Measurements from ENCODE around the gene FUT9. TPM values are rescaled to one million over a fixed set of nuclear protein-coding genes. Genes with fewer than 3 reads are reported as not detected.

The FUT9 gene
- total RNA-seq: 10 to 100 TPM in 4 of 8 experiments, 1 to 10 TPM in 1, under 1 TPM in 3; 0.03 to 14.1 (median 9.5) TPM

DNA sequence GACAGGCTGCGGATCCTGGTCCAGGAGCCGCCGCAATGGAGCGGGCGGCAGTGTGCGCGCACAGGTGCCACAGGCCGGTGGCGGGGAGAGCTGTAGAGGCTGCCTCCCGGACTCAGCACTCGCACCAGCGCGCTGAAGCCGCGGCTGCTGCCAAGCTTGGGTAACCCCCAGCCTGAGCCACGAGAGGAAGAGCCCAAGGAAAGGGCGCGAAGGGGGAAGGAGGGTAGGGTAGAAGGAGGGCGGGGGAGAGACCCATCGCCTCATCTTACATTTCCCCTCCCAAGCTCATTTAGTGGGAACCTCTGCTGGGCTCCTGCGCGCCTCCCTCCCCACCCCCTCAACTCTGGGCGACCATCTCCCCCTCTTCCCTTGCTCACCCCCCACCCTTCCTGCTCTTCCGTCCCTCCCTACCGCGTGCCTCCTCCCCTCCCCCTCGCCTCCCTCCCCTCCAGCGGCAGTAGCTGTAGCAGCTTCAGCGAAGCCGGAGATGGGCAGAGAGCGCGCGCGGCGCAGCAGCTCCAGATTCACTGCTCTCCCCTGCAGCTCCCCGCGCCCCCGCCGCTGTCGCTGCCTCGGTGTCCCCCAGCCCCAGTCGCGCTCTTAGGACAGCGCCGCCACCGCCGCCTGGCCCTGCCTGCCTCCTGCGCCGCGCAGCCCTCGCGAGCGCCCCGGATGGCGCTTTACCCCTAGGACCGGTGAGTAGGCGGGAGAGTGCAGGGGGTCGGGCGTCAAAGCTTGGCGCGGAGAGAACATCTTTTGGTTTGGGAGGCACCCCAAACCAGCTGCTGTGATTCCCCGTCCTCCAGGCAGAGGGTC lies at the start of gene FUT9:
Gene FUT9, plus strand, starts transcription at position 457 of the 816 bp plus-strand sequence. CDS start 187,182 bp downstream, outside the sequence.
- in situ Hi-C loops (cut with MboI; ENCODE audit: low pct_unique_long_range_greater_than_20kb in 2 of 9, low sequenced_read_pairs in 9 of 9, unreplicated experiment in 9 of 9): no loop called here

GRCh38 chr6:95967594-95967993 lies 48.2 kb upstream of the FUT9 start:
- Histone ChIP-seq H3K27ac (no peak overlapping the region), H3K4me3 (no peak overlapping the region), H3K4me1 (replicated peaks in 1 of 2) (no peaks in the 10 kb centered on the region)
- in situ Hi-C loops (cut with MboI; ENCODE audit: low pct_unique_long_range_greater_than_20kb in 2 of 9, low sequenced_read_pairs in 9 of 9, unreplicated experiment in 9 of 9): no loop called here
- ATAC-seq (replicated peaks in 6 of 8): no peak

More for the DNA sequence above, at the start of gene FUT9:
- peak in 6 of 8 experiments; percentile 76 to 87 (median 86) for ATAC-seq (replicated peaks in 6 of 8)
- 0 to 1% (median 0%) methylated on average over 2 to 12 of the region's 62 CpGs; no CpG with 5 or more reads in 6 of the 10 experiments for WGBS, 10 experiments
- H3K4me3 ChIP-seq: peak within 1 kb of the TSS; percentile 48 to 64 (median 63)
- H3K4me1 ChIP-seq (replicated peaks in 1 of 2): peaks cover 0 to 11% of the 10 kb centered on the region in 2 donors
- H3K27ac ChIP-seq: peak within 1 kb of the TSS; percentile 67 to 75

GRCh38 chr6:95973976-95974375 lies 41.8 kb upstream of the FUT9 start:
- no peak for ATAC-seq (replicated peaks in 6 of 8)
- Histone ChIP-seq H3K27ac (no peak overlapping the region), H3K4me1 (replicated peaks in 1 of 2) (no peaks in the 10 kb centered on the region), H3K4me3 (no peak overlapping the region)
- WGBS, 10 experiments: 0 to 90% (median 75%) methylated on average over 1 to 3 of the region's 3 CpGs
- in situ Hi-C loops (cut with MboI; ENCODE audit: low pct_unique_long_range_greater_than_20kb in 2 of 9, low sequenced_read_pairs in 9 of 9, unreplicated experiment in 9 of 9): no loop called here

- Histone ChIP-seq H3K4me1 (replicated peaks in 1 of 2) (no peaks in the 10 kb centered on the region), H3K4me3 (no peak overlapping the region), H3K27ac (no peak overlapping the region)
- in situ Hi-C loops (cut with MboI; ENCODE audit: low pct_unique_long_range_greater_than_20kb in 2 of 9, low sequenced_read_pairs in 9 of 9, unreplicated experiment in 9 of 9): no loop called here
- peak in 3 of 8 experiments; percentile 44 to 56 (median 54) for ATAC-seq (replicated peaks in 6 of 8)
- 0 to 100% (median 67%) methylated on average over 1 to 2 of the region's 2 CpGs; no CpG with 5 or more reads in 1 of the 10 experiments for WGBS, 10 experiments
Observed at GRCh38 chr6:95978230-95978629, 37.5 kb upstream of the FUT9 start.

- ATAC-seq (replicated peaks in 6 of 8): no peak
- Histone ChIP-seq H3K4me1 (replicated peaks in 1 of 2) (no peaks in the 10 kb centered on the region), H3K4me3 (no peak overlapping the region), H3K27ac (no peak overlapping the region)
- in situ Hi-C loops (cut with MboI; ENCODE audit: low pct_unique_long_range_greater_than_20kb in 2 of 9, low sequenced_read_pairs in 9 of 9, unreplicated experiment in 9 of 9): no loop called here
- WGBS, 10 experiments: 0 to 100% (median 85%) methylated on average over 1 to 4 of the region's 5 CpGs; no CpG with 5 or more reads in 1 of the 10 experiments
Observed at GRCh38 chr6:95991906-95992305, 23.9 kb upstream of the FUT9 start.

- no peak for ATAC-seq (replicated peaks in 6 of 8)
- 7 to 42% (median 26%) methylated on average over 2 to 4 of the region's 4 CpGs for WGBS, 10 experiments
- Histone ChIP-seq H3K27ac (no peak overlapping the region), H3K4me1 (replicated peaks in 1 of 2) (no peaks in the 10 kb centered on the region), H3K4me3 (no peak overlapping the region)
- in situ Hi-C loops (cut with MboI; ENCODE audit: low pct_unique_long_range_greater_than_20kb in 2 of 9, low sequenced_read_pairs in 9 of 9, unreplicated experiment in 9 of 9): no loop called here
Observed at GRCh38 chr6:95994151-95994550, 21.6 kb upstream of the FUT9 start.

DNA sequence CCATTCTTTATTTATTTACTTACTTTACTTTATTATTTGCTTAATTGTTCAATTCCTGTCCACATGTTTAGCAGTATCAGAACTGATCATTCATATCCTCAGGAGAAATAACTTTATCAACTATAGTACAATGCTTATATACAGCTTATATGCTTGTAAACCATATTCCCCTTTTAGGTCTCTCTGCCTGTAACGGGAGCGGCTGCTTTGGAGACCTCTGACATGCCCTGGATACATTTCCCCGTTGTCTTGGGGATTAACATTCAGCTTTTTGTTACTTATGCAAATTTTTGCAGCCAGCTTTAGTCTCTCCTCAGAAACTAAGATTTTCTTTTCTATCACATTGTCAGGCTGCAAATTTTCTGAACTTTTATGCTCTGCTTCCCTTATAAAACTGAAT lies 17.6 kb upstream of the FUT9 start:
- Histone ChIP-seq H3K4me3 (no peak overlapping the region), H3K27ac (no peak overlapping the region), H3K4me1 (replicated peaks in 1 of 2) (no peaks in the 10 kb centered on the region)
- ATAC-seq (replicated peaks in 6 of 8): peak in 3 of 8 experiments; percentile 54 to 93 (median 60)
- in situ Hi-C loops (cut with MboI; ENCODE audit: low pct_unique_long_range_greater_than_20kb in 2 of 9, low sequenced_read_pairs in 9 of 9, unreplicated experiment in 9 of 9): no loop called here
- WGBS, 10 experiments: 0 to 67% (median 21%) methylated on average over 1 to 3 of the region's 3 CpGs

DNA sequence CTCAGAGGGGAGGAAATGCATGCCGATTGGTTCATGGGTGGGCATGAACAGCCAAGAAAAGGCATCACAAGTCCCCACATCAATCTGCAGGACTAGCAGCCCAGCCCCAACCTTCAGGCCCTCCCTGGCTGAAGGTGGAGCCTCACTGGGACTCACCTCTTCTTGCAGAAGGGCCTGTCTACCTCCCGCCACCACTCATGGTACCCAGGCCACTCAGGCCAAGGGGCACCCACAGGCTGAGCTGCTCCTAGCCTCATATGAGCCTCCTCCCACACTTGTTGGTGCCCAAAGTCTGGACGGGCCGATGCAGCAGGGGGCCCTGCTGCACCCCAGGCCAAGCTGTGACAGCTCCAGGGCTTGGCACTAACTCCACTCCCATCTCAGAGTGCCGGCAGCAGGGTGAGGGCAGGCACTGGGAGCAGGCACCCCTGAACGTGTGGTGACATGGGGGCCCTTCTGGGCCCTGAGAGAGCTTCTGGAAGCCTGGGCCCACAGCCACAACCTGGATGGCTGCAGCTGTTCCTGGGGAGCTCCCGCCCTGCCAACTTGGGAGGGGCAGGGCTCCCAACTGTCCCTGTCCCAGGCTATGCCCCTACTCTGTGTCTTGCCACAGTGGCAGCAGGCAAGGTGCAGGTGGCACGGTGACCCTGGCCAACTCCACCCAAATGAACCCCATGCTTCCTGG lies 13.7 kb upstream of the FUT9 start:
- Histone ChIP-seq H3K4me3 (no peak overlapping the region), H3K27ac (no peak overlapping the region), H3K4me1 (replicated peaks in 1 of 2) (no peaks in the 10 kb centered on the region)
- no peak for ATAC-seq (replicated peaks in 6 of 8)
- in situ Hi-C loops (cut with MboI; ENCODE audit: low pct_unique_long_range_greater_than_20kb in 2 of 9, low sequenced_read_pairs in 9 of 9, unreplicated experiment in 9 of 9): no loop called here
- WGBS, 10 experiments: 0 to 100% (median 80%) methylated on average over 1 to 2 of the region's 8 CpGs; no CpG with 5 or more reads in 3 of the 10 experiments

- Histone ChIP-seq H3K4me1 (replicated peaks in 1 of 2) (no peaks in the 10 kb centered on the region), H3K27ac (no peak overlapping the region), H3K4me3 (no peak overlapping the region)
- ATAC-seq (replicated peaks in 6 of 8): no peak
- WGBS, 10 experiments: 0 to 100% (median 0%) methylated on average over 1 to 2 of the region's 3 CpGs; no CpG with 5 or more reads in 5 of the 10 experiments
- in situ Hi-C loops (cut with MboI; ENCODE audit: low pct_unique_long_range_greater_than_20kb in 2 of 9, low sequenced_read_pairs in 9 of 9, unreplicated experiment in 9 of 9): no loop called here
Observed at GRCh38 chr6:96002576-96002910, 13.2 kb upstream of the FUT9 start.

DNA sequence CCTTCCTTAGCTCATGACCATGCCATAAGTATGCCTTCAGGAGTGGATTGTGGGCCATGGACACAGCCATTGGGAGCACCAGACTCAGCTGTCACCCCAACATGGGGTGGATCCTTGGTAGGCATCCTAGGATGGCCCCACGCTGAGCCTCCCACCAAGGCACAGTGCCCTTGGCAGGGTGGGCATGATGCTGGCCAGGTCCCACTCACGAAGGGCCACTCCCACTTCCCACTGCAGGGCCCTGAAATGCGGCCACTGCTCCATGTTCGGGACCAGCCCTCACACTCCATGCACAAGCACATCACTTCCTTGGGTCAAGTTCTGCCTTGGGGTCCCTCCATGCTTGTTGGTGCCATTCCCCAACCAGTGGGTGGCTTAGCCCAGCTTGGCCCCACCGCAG lies 12.9 kb upstream of the FUT9 start:
- no peak overlapping the region for H3K4me3 ChIP-seq
- ATAC-seq (replicated peaks in 6 of 8): no peak
- H3K27ac ChIP-seq: no peak overlapping the region
- no peaks in the 10 kb centered on the region for H3K4me1 ChIP-seq (replicated peaks in 1 of 2)
- no CpG with 5 or more reads among the region's 5 CpGs for WGBS, 10 experiments
- in situ Hi-C loops (cut with MboI; ENCODE audit: low pct_unique_long_range_greater_than_20kb in 2 of 9, low sequenced_read_pairs in 9 of 9, unreplicated experiment in 9 of 9): no loop called here

DNA sequence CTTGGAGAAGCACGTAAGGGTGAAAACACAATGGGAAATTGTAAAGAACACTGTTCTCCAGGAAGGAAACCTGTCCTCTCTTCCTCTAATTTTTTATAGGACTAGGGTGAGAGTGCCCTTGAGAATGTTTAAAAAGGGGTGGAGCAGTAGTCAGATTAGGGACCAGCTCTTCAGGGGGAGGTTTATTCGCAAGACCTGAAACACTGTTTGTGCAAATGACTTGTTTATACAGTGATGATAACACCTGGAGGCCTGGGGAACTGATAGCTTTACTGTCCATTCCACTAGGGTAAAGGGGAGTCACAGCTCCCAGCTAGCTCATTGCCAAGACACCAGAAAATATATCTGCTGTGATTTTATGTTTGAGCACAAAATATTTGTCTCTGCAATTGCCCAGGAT lies 8.1 kb upstream of the FUT9 start:
- 0 to 100% (median 71%) methylated on average over 1 to 2 of the region's 2 CpGs; no CpG with 5 or more reads in 2 of the 10 experiments for WGBS, 10 experiments

DNA sequence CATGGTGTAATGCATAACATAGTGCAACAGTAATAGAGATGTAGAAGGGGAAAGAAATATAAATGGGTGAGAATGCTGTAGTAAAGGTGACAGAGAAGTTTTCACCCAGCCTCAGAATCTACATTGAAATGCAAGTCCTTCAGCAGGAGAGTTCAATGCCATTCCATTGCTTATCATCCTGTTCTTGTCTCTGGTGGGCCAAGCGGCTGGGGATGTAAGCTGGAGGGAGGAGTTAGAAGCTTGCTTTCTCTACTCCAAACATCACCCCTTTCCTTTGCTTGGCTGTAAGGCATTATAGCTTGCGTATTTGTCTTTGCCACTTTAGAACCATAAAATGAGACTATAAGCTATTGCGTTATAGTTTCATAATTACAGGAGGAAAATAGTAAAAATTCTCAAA lies 2.2 kb upstream of the FUT9 start:
- no peak for ATAC-seq (replicated peaks in 6 of 8)
- H3K4me1 ChIP-seq (replicated peaks in 1 of 2): peaks cover 0 to 11% of the 10 kb centered on the region in 2 donors
- H3K27ac ChIP-seq: no peak overlapping the region
- in situ Hi-C loops (cut with MboI; ENCODE audit: low pct_unique_long_range_greater_than_20kb in 2 of 9, low sequenced_read_pairs in 9 of 9, unreplicated experiment in 9 of 9): no loop called here
- WGBS, 10 experiments: 10 to 100% (median 87%) methylated on average over 1 to 3 of the region's 3 CpGs
- no peak overlapping the region for H3K4me3 ChIP-seq

More for the DNA sequence above, 8.1 kb upstream of the FUT9 start:
- ATAC-seq (replicated peaks in 6 of 8): no peak
- H3K27ac ChIP-seq: no peak overlapping the region
- in situ Hi-C loops (cut with MboI; ENCODE audit: low pct_unique_long_range_greater_than_20kb in 2 of 9, low sequenced_read_pairs in 9 of 9, unreplicated experiment in 9 of 9): no loop called here
- H3K4me1 ChIP-seq (replicated peaks in 1 of 2): no peaks in the 10 kb centered on the region
- H3K4me3 ChIP-seq: no peak overlapping the region

DNA sequence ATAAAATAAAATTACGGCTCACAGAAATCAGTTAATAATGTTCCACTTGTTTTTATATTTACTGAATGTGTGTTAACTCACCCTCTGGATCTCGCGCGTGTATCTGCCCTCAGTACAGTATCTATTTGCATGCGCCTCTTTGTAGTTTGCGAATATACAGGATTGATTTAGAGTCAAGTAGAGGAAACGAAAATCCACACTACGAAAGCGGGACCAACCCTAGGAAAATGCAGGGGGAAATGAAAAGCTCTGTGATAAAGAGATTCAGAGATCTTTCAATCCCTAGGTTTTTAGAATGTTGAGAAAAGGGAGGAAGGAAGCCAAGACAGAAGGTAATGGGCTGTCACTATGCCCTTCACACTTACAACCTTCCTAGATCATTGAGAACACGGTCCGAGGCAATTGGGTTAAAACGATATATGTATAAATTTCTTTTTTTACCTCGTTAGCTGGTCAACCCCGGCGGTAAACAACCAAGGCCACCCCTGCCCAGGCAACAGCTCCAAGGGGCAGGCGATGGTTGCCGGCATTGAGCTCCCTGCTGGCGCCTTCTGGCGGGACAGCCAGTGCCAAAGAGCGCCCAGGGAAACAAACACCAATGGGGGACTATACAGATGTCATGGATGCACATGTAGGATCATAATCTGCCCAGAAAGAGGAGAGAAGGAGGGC lies 792 bp upstream of the FUT9 start:
- in situ Hi-C loops (cut with MboI; ENCODE audit: low pct_unique_long_range_greater_than_20kb in 2 of 9, low sequenced_read_pairs in 9 of 9, unreplicated experiment in 9 of 9): no loop called here
- Histone ChIP-seq H3K4me3 (peak overlapping the region; percentile 48 to 64 (median 63)), H3K4me1 (replicated peaks in 1 of 2) (peaks cover 0 to 11% of the 10 kb centered on the region in 2 donors), H3K27ac (peak overlapping the region; percentile 67 to 75)
- ATAC-seq (replicated peaks in 6 of 8): peak in 6 of 8 experiments; percentile 46 to 59 (median 53)
- WGBS, 10 experiments: 0 to 20% (median 6%) methylated on average over 2 to 20 of the region's 20 CpGs; no CpG with 5 or more reads in 1 of the 10 experiments
